ENCODE measurements around the gene CROCC2. TPM values are rescaled to one million over a fixed set of nuclear protein-coding genes. Genes with fewer than 3 reads are reported as not detected.

The CROCC2 gene
- total and polyA plus RNA-seq, 10 of the 15 experiments (the other 5 are each of a cell fraction or from before 2014, with no cell fraction given) = not detected

GRCh38 chr2:240921995-240922244 is 15.8 kb downstream of the CROCC2 start:
- no peaks in the 10 kb centered on the region for H3K9me3 ChIP-seq (replicated peaks; ENCODE audit: control insufficient read depth, insufficient read depth, low read length)
- H3K4me2 ChIP-seq (ENCODE audit: control insufficient read depth, insufficient read depth) = no peak overlapping the region
- H3K36me3 ChIP-seq (ENCODE audit: control insufficient read depth in 2 of 2, insufficient read depth in 2 of 2, low read length in 1 of 2) = no peaks in the 10 kb centered on the region
- ATAC-seq = peak; percentile 9; the same call in 2 of the 3 replicates
- TF ChIP-seq TBL1XR1 (IDR thresholded peaks at IDR 0.05; ENCODE audit: low read depth, low read length) (no peak), HDAC2 (IDR thresholded peaks at IDR 0.05) (no peak), CEBPZ (IDR thresholded peaks at IDR 0.05; ENCODE audit: low read depth, low read length) (no peak), WRNIP1 (IDR thresholded peaks at IDR 0.05; ENCODE audit: borderline replicate concordance, low read depth, low read length) (no peak), PKNOX1 (IDR thresholded peaks at IDR 0.05) (no peak), SUZ12 (IDR thresholded peaks at IDR 0.05; ENCODE audit: unreplicated experiment) (no peak), CHD2 (IDR thresholded peaks at IDR 0.05; ENCODE audit: borderline replicate concordance, low read depth, low read length) (no peak), KAT2A (conservative IDR thresholded peaks at IDR 0.05; ENCODE audit: control insufficient read depth, low read depth, low read length) (no peak), ESRRA (IDR thresholded peaks at IDR 0.05; ENCODE audit: low read length) (no peak), MTA3 (IDR thresholded peaks at IDR 0.05; ENCODE audit: borderline replicate concordance, low read length) (no peak), TAF1 (IDR thresholded peaks at IDR 0.05; ENCODE audit: borderline replicate concordance, low read depth, low read length) (no peak), NRF1 (conservative IDR thresholded peaks at IDR 0.05; ENCODE audit: low read depth, low read length) (no peak), CHD4 (IDR thresholded peaks at IDR 0.05) (no peak), SMAD1 (IDR thresholded peaks at IDR 0.05; ENCODE audit: low read depth, partially characterized antibody) (no peak), HDAC6 (IDR thresholded peaks at IDR 0.05; ENCODE audit: unreplicated experiment) (no peak), ELK1 (IDR thresholded peaks at IDR 0.05; ENCODE audit: low read depth, low read length) (no peak), JUND (IDR thresholded peaks at IDR 0.05; ENCODE audit: low read depth, low read length) (no peak), NKRF (conservative IDR thresholded peaks at IDR 0.05) (no peak), CEBPB (IDR thresholded peaks at IDR 0.05; ENCODE audit: borderline replicate concordance in 1 of 2, low read depth in 2 of 2, low read length in 2 of 2) (no peak), TCF7 (IDR thresholded peaks at IDR 0.05; ENCODE audit: borderline replicate concordance) (no peak)
- CTCF ChIA-PET = no interaction called here
- no peak overlapping the region for H3K4me3 ChIP-seq
- no peaks in the 10 kb centered on the region for H3K79me2 ChIP-seq (ENCODE audit: control insufficient read depth, insufficient read depth, low read length)
- 43% methylated on average over 1 of the region's 1 CpG for WGBS (ENCODE audit: insufficient coverage, insufficient replicate concordance, low lambda C conversion rate, missing lambda C conversion rate)
- no peak overlapping the region for H3K9ac ChIP-seq (ENCODE audit: control insufficient read depth, insufficient read depth, low read length)
- no peaks in the 10 kb centered on the region for H4K20me1 ChIP-seq (ENCODE audit: control insufficient read depth, insufficient read depth)
- no peaks in the 10 kb centered on the region; a peak in 1 of 4 replicates for H3K27me3 ChIP-seq (replicated peaks in 1 of 2; ENCODE audit: control insufficient read depth in 2 of 2, insufficient read depth in 2 of 2, low read length in 1 of 2)
- POLR2A ChIA-PET = no interaction called here
- no TSS peak for BruUV-seq (replicated peaks)
- intact Hi-C loops (cut with micrococcal nuclease; ENCODE audit: unreplicated experiment) (no loop called here), in situ Hi-C loops (cut with MboI) (no loop called here)
- SMC1A ChIA-PET (ENCODE audit: uncharacterized antibody, unreplicated experiment) = no interaction called here
- no peak for DNase-seq (ENCODE audit: low read depth, low spot score)
- no peak for FAIRE-seq
- H2AFZ ChIP-seq (ENCODE audit: control insufficient read depth, low read depth, low read length) = no peak overlapping the region
- no peaks in the 10 kb centered on the region for H3K4me1 ChIP-seq (ENCODE audit: control insufficient read depth, insufficient read depth, low read length)
- no peak overlapping the region for H3K27ac ChIP-seq (ENCODE audit: control insufficient read depth, insufficient read depth)
- RAD21 ChIA-PET (ENCODE audit: unreplicated experiment) = no interaction called here

Measured in GM12878 (cell line).